Dedifferentiated amniotic fluid mesenchymal stem cell (primary cell): ENCODE results near the gene CYP4F11.
"Not testable (repeated sequence)": the region's sequence is repeated elsewhere in the genome, so short reads cannot be mapped to it uniquely, and the experiment has no call there.

Experiments
- DNase-seq: peaks from one replicate; pipeline ENCODE4 v3.0.0-alpha.2; 2016; ENCODE audit errors: extremely low spot score

CYP4F11 gene

GRCh38 chr19:15934332-15935078 lies at the start of gene CYP4F11:
CYP4F11 (minus strand) TSS chr19:15934529; CDS start chr19:15934408, 121 bp downstream.
- DNase-seq, result no peak

GRCh38 chr19:15979293-15979692 lies 45.0 kb upstream of the CYP4F11 start:
- no peak for DNase-seq

- DNase-seq, result no peak
Measured at GRCh38 chr19:15977690-15978089, 43.4 kb upstream of the CYP4F11 start.

- no peak for DNase-seq
Measured at GRCh38 chr19:15976836-15977689, 42.7 kb upstream of the CYP4F11 start.

- no peak for DNase-seq
Measured at GRCh38 chr19:15974856-15975255, 40.5 kb upstream of the CYP4F11 start.

- DNase-seq, result not testable (repeated sequence)
Measured at GRCh38 chr19:15972043-15972442, 37.7 kb upstream of the CYP4F11 start.

- DNase-seq, result no peak
Measured at GRCh38 chr19:15971224-15971780, 37.0 kb upstream of the CYP4F11 start.

- no peak for DNase-seq
Measured at GRCh38 chr19:15964231-15964630, 29.9 kb upstream of the CYP4F11 start.

GRCh38 chr19:15962319-15962718 lies 28.0 kb upstream of the CYP4F11 start:
- no peak for DNase-seq

- DNase-seq, result no peak
Measured at GRCh38 chr19:15954820-15955219, 20.5 kb upstream of the CYP4F11 start.

- DNase-seq, result no peak
Measured at GRCh38 chr19:15948223-15949058, 14.1 kb upstream of the CYP4F11 start, which contains the start of gene OR10H4. OR10H4 (plus strand) TSS chr19:15949008; CDS start chr19:15949008, 0 bp downstream.

GRCh38 chr19:15945301-15945700 lies 11.0 kb upstream of the CYP4F11 start:
- no peak for DNase-seq

GRCh38 chr19:15944401-15944800 lies 10.1 kb upstream of the CYP4F11 start:
- no peak for DNase-seq

- DNase-seq, result no peak
Measured at GRCh38 chr19:15937771-15938170, 3.4 kb upstream of the CYP4F11 start.

GRCh38 chr19:15936950-15937349 lies 2.6 kb upstream of the CYP4F11 start:
- DNase-seq, result no peak

GRCh38 chr19:15936173-15936572 lies 1.8 kb upstream of the CYP4F11 start:
- no peak for DNase-seq

- DNase-seq, result no peak
Measured at GRCh38 chr19:15935167-15935702, 906 bp upstream of the CYP4F11 start.

- DNase-seq, result not testable (repeated sequence)
Measured at GRCh38 chr19:15933761-15934331, 483 bp downstream of the CYP4F11 start.

GRCh38 chr19:15928321-15928720 lies 6.0 kb downstream of the CYP4F11 start:
- no peak for DNase-seq

GRCh38 chr19:15926484-15926883 lies 7.8 kb downstream of the CYP4F11 start:
- DNase-seq, result no peak

- no peak for DNase-seq
Measured at GRCh38 chr19:15923702-15924101, 10.6 kb downstream of the CYP4F11 start.
